NCI-H2107 treated with DMSO at 0.1 percent for 48 hours (cell line): ENCODE data around the gene TAOK3.
"Not testable (repeated sequence)": the region's sequence is repeated elsewhere in the genome, so short reads cannot be mapped to it uniquely, and the experiment has no call there.

ENCODE experiments used
- DNase-seq: peaks from one replicate; lab custom pipeline; 2025; ENCODE audit not compliant: unreplicated experiment; lab: John Stamatoyannopoulos, UW

TAOK3 gene

DNA sequence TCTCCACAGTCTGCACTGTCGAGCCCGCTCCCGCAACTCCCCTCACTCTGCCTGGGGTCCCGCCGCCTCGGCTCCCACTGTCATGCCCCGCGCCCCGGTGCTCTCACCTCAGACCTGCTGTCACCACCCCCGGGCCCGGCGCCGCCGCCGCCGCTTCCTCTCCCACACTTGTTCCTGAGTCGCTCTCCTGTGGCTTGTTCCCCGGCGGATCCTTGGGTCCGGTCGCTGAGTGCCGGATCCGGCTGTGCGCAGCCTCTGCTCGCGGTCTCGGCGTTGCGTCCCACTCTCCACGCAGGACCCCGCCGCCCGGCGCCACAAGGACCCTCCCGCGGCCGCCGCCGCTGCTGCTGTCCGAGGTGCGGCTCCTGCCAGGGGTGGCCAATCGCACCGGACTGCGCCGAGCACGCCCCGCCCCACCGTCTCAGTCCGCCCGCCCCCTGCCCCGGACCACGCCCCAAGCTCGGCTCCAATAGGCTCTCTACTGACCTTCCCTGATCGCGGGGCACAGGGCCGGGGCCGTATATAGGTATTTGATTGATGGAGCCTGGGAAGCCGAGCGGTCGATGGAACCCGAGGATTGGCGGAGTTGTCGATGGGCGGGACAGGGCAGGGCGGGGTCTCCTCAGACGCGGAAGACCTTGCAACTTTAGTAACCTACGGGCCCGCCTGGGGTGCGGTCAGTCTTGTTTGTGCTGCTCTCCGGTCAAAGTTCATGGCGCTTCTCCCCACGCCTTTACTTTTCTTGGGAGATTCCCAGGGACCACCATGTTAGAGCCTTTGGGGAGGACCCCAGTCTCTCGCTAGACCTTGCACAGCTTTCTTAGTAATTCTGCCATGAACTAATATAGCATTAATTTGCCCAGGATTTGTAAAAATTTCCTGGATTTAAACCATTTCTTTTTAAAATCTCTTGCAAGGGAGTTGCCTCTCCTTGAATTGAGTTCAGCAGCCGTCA, at the start of gene TAOK3:
Gene TAOK3 (minus strand): TSS at position 367 of the 955 bp plus-strand sequence. CDS start 117,340 bp downstream, outside the sequence.
- DNase-seq: peak; percentile 97

DNA sequence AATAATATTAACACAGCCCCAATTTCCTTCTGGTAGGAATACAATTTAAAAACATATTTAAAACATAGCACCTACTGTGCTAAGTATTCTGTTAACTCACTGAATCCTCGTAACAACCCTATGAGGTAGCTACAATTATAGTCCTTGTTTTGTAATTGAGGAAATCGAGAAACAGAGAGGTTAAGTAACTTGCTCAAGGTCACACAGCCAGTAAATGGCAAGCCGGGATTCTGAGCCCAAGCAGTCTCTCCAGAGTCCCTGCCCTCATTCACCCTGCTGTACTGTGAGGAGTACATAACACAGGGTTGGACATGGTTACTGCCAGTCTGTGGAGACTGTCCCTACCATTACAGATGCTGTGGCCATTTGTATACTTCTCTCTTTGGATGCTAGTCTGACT, 48.0 kb upstream of the TAOK3 start:
- no peak for DNase-seq

DNA sequence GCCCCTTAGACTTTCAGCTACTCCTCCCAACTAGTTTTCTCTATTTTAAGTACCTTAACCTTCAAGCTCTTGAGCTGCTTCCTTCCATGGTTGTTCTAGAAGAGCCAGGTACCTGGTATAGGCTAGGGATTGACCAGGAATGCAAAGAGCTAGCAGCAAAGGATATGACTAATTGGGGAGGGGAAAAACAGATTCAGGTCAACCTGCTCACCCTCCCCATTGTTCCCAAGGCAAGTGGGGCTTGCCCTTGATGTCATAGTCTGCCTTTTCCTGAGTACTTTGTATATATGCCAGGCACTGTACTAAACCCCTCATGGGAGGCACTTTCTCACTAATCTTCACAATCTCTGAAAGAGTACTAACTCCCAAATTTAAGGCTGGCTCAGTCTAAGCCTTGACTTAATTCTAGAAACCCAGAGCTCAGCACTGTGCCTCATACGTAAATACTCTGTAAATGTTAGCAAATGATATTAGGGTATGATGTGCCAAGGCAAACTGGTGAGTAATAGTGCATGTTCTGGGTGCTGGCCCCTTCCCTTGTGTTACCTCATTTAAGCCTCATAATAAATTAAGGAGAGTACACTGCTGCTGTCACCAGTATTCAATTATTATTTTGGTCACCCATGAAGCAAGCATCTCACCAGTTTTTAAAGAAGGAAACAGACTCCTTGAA, 45.8 kb upstream of the TAOK3 start:
- no peak for DNase-seq

- no peak for DNase-seq
These were observed 45.2 kb upstream of the TAOK3 start for GRCh38 chr12:118417942-118418341.

DNA sequence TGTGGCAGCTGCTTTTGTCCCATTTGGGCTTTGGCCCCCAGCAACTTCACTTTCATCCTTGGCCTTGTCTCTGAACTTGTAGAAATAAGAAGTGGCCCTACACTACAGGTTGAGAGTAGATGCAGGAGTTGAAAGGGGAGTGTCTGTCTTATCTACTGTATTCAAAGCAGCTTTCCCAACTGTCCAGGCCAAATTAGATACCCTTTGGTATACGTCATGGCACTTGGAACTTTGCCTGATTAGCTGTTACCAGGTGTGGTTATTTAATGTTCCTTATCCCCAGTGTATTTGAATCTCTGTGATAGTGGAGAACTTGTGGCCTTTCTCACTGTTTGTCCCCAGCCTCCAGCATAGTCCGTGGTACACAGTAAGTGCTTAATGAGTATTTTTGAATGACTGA, 37.1 kb upstream of the TAOK3 start:
- DNase-seq: no peak

GRCh38 chr12:118408241-118408640, 35.5 kb upstream of the TAOK3 start:
- DNase-seq: not testable (repeated sequence)

DNA sequence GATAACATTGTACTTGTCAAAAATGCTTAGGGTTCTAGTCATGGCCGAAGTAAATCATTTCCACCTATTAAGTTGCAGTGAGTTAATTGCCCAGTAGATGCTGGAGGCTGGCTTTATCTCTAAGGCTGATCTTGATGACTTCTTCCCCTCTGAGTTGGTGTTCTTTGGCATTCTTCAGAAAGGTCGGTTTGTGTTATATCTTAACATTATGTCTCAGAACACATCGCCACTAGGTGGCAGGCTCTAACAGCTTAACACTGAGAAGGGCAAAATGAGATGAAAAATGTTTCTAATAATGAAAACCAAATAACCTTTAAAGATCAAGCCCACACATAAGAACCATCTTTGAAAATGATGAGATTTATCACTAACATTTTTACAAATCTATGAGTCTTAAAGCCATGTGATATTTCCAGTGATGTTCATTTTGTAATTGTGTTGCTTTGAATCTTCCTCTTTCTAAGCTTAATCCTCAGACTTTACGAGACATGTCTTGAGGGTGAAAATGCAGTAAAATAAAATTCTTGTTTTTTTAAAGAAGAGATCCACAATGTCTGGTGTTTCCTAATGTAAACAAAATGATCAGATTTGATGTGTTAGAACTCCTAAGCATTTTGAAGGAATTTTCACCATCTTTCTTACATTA, 32.3 kb upstream of the TAOK3 start:
- peak; percentile 48 for DNase-seq

- no peak for DNase-seq
These were observed 29.5 kb upstream of the TAOK3 start for GRCh38 chr12:118402251-118402650.

DNA sequence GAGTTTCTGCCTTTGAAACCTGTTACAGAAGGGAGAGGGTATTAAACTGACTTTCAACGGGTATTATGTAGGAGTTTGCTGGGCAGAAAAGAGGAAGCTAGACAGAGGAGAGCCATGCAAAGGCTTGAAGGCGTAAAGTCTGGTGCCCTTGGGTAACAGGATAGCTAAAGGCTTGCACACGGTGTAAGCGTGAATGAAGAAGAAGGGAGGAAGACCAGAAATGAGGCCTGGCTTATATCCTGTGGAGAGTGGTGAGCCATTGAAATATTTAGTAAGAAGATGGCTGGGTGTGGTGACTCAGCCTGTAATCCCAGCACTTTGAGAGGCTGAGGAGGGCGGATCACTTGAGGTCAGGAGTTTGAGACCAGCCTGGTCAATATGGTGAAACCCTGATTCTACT, 26.2 kb upstream of the TAOK3 start:
- DNase-seq: no peak

DNA sequence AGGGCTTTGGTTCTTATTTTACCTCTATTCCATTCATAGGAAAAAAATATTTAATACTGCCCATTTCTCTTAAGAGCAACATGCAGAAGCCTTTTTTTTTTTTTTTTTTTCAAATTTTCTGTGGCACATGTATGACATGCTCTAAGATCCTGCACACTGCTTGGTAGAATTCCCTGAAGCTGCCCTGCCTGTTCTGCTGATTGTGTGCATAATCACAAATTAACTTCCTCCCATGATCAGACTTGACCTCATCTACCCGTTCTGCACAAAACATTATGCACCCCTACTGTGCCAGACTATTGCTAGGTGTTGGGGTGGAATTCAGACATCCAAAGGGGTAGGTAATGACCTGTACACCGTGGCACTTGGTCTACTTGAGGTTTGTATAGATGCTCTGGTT, 25.8 kb upstream of the TAOK3 start:
- no peak for DNase-seq

GRCh38 chr12:118397708-118398440, 25.2 kb upstream of the TAOK3 start:
- DNase-seq: no peak

GRCh38 chr12:118391836-118392235, 19.1 kb upstream of the TAOK3 start:
- no peak for DNase-seq

- DNase-seq: no peak
These were observed 18.7 kb upstream of the TAOK3 start for GRCh38 chr12:118391424-118391823.

GRCh38 chr12:118377884-118378470, 5.3 kb upstream of the TAOK3 start:
- DNase-seq: peak; percentile 55

DNA sequence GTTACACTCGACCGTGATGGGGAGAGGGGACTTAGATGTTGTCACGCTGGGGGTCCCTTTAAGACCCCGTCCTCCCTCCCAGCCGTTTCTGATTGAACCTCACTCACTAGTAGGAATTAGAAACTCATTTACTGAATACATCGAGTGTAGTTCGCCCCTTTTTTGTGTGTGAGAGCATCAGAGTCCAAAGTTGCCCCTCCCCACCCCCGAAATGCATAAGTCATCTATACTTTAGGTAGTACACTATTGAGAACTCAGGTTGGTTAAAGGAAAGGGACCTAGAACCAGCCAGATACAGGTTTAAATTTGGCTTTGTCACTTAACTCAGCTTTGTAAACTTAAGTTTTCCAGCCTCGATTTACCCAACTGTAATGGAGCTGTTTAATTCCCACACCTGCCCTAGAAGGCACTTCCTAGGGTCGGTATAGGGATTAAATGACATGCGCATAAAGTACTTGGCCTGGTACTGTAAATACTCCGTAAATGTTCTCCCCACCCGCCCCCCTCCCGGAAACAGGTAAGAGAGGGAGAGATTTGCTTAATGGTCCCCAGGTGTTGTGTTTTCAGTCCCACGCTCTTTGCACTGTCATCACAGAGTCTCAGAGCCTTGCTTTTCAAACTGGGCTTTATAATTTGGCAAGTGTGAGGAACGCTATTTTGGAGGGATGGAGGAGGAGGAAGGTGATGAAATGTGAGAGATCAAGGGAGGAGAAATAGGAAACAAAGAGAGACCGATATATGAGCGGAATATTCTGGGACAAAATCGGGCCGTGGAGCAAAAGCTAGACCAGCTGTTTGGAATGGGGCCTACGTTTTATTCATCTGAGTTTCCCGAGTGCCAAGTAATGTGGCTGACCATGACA, 4.5 kb upstream of the TAOK3 start:
- DNase-seq: peak; percentile 34

GRCh38 chr12:118376089-118377020, 3.6 kb upstream of the TAOK3 start, which contains the start of gene SUDS3:
Gene SUDS3 (plus strand): TSS chr12:118376555. CDS start chr12:118376692, 137 bp downstream.
- peak; percentile 90 for DNase-seq

- DNase-seq: no peak
These were observed 2.6 kb upstream of the TAOK3 start for GRCh38 chr12:118375348-118375747.

DNA sequence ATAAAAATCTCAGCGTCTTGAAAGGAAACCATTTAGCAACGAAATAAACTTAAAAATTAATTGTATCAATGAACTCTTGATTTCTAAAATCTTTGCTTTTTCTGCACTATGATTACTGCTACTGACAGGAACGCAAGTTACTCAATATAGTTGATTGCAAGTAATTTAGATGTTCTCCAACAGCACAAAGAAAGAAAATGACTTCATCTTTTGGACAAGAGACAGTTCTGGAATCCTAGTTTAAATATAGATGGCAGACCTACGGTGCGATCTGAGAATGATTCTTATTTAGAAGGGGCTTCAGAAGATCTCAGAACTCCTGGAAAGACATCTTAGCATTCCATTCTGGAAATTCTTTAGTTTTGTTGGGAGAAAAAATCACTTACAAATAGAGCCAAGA, 2.2 kb upstream of the TAOK3 start:
- no peak for DNase-seq
